CD4-positive, alpha-beta memory T cell (primary cell): ENCODE measurements around the gene GPRC5B. TPM values are rescaled to one million over a fixed set of nuclear protein-coding genes. Genes with fewer than 3 reads are reported as not detected.

Experiments used
- CTCF ChIA-PET: fragments of 350-600 bp; sonication (Branson Sonifier 250); formaldehyde crosslinking; loops from one replicate; lab custom pipeline; 2021; ENCODE audit warnings: inconsistent platforms; ENCODE audit not compliant: partially characterized antibody; lab: Charles Lee
- POLR2A ChIA-PET: fragments of 350-600 bp; sonication (Branson Sonifier 250); formaldehyde crosslinking; loops from one replicate; lab custom pipeline; 2021; ENCODE audit not compliant: partially characterized antibody; lab: Charles Lee
- DNase-seq, 5 donors: peaks; one replicate each; pipeline versions ENCODE4 v3.0.0 to v3.0.0-alpha.2; 2020 to 2022; ENCODE audit warnings: mixed read lengths in 1 of 5
- H3K27ac ChIP-seq: one replicate; pipeline ENCODE4 v1.7.0; 2013; ENCODE audit warnings: low read depth, low read length
- H3K27me3 ChIP-seq: 2 replicates; pipeline ENCODE4 v1.7.0; 2013; ENCODE audit warnings: mild to moderate bottlenecking, low read length, moderate library complexity; ENCODE audit not compliant: insufficient read depth
- H3K36me3 ChIP-seq: 2 replicates; pipeline ENCODE4 v1.7.0; 2013; ENCODE audit warnings: mild to moderate bottlenecking, low read length, moderate library complexity; ENCODE audit not compliant: insufficient read depth
- H3K4me1 ChIP-seq: 2 replicates; pipeline ENCODE4 v1.7.0; 2013; ENCODE audit warnings: mild to moderate bottlenecking, low read length, moderate library complexity; ENCODE audit not compliant: insufficient read depth
- H3K4me3 ChIP-seq, 2 donors: one replicate each; pipeline ENCODE4 v1.7.0; 2013; ENCODE audit warnings: low read length in 2 of 2, mild to moderate bottlenecking in 1 of 2
- H3K9me3 ChIP-seq, 2 donors: one replicate each; pipeline ENCODE4 v1.7.0; 2013; ENCODE audit warnings: low read length in 2 of 2, control low read depth in 1 of 2; ENCODE audit not compliant: control insufficient read depth in 1 of 2
- H3K27ac Mint-ChIP-seq, 7 donors: one replicate each; pipeline ENCODE4 v1.8.0; 2020 to 2021; ENCODE audit warnings: mixed read lengths in 7 of 7, mild to moderate bottlenecking in 6 of 7, inconsistent platforms in 3 of 7, moderate library complexity in 3 of 7
- H3K27me3 Mint-ChIP-seq, 2 donors: one replicate each; pipeline ENCODE4 v1.8.0; 2020 to 2021; ENCODE audit warnings: mixed read lengths in 2 of 2
- H3K36me3 Mint-ChIP-seq, 2 donors: one replicate each; pipeline ENCODE4 v1.8.0; 2020 to 2021; ENCODE audit warnings: mixed read lengths in 2 of 2, inconsistent platforms in 1 of 2, mild to moderate bottlenecking in 1 of 2
- H3K4me1 Mint-ChIP-seq, 4 donors: one replicate each; pipeline ENCODE4 v1.8.0; 2020 to 2021; ENCODE audit warnings: mixed read lengths in 4 of 4, mild to moderate bottlenecking in 1 of 4
- H3K4me3 Mint-ChIP-seq, 8 donors: one replicate each; pipeline ENCODE4 v1.8.0; 2020 to 2021; ENCODE audit warnings: mixed read lengths in 8 of 8, mild to moderate bottlenecking in 7 of 8, moderate library complexity in 6 of 8, inconsistent platforms in 3 of 8
- H3K9me3 Mint-ChIP-seq, 8 donors: one replicate each; pipeline ENCODE4 v1.8.0; 2020 to 2021; ENCODE audit warnings: mixed read lengths in 8 of 8, mild to moderate bottlenecking in 5 of 8, inconsistent platforms in 3 of 8, moderate library complexity in 1 of 8
- intact Hi-C: fragments of 100-400 bp; cut with micrococcal nuclease; formaldehyde crosslinking; loops from one replicate; pipeline ENCODE4 v1.15.1; 2023
- polyA plus RNA-seq, 2 donors: library from polyadenylated mRNA; unstranded; fragments of 300-500 nt; fragmentation: Illumina TruSeq; gene quantifications; one replicate each; pipeline ENCODE4 v1.2.3, GENCODE V29; 2021
- total RNA-seq, 2 experiments: library from RNA; stranded (reverse); gene quantifications; one replicate each; pipeline ENCODE4 v1.2.3, GENCODE V29; 2021

The GPRC5B gene
- total and polyA plus RNA-seq, 4 experiments from 2014 or later = 1.7 to 2.4 TPM; not detected in 2

DNA sequence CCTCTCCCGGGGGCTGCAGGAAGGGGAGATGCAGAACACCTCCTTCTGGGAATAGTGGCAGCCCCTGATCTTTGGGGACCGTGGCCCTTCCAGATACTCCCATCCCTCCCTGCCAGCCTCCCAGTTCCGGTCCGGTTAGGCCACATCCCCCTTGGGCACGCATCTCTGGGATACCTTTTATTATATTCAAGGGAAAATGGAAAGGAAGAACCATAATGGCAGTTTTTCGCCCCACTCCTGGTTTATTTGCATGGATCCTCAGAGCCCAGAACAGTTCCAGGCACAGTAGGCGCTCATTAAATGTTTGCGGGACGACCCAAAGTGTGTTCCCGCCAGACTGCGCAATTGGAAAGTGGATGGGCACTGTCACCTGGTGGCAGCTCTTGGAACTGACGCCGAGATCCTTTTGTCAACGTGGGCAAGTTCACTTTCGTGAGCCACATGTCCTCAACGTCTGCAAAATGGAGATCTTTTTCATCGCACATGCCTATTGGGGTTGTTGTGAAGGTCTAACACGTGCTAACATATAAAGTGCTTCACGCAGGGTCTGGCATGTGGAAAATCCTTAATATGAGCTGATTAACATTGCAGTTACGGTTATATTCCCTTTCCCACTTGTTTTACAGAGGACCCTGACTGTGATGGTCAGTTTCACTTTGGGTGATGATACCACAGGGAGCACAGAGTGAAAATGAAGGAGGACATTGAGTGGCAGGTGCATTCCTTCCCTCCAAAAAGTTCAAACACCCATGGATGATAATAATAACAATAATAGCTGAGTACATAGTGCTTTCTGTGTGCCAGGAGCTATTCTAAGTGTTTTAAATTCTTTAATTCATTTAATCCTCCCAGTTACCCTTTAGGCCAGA, 1.7 kb upstream of the GPRC5B start:
- no peaks in the 10 kb centered on the region for H3K9me3 ChIP-seq
- intact Hi-C loops = loop anchor here (1.0 to 5.0 kb wide), 5 partner anchors 168 to 799 kb away; partner anchors contain the start of genes IQCK and KNOP1
- peaks cover 24% of the 10 kb centered on the region for H3K4me1 ChIP-seq
- DNase-seq = peak; percentile 76 to 79 (median 76)
- H3K4me3 ChIP-seq = peak overlapping the region in 1 of 2 donors; percentile 9
- Mint-ChIP-seq H3K27me3 (peaks cover 7 to 27% of the 10 kb centered on the region in 2 donors), H3K9me3 (peaks cover 0 to 3% (median 0%) of the 10 kb centered on the region in 8 donors), H3K4me1 (peaks cover 15 to 30% (median 23%) of the 10 kb centered on the region in 4 donors), H3K27ac (peak overlapping the region in 3 of 7 donors; percentile 60 to 89 (median 67)), H3K36me3 (peaks cover 0 to 2% of the 10 kb centered on the region in 2 donors), H3K4me3 (peak overlapping the region; percentile 79 to 91 (median 86))
- H3K27ac ChIP-seq = no peak overlapping the region
- peaks cover 12% of the 10 kb centered on the region for H3K27me3 ChIP-seq
- CTCF ChIA-PET = interaction anchor here (0.6 to 9.6 kb wide), 22 partner anchors 10 to 334 kb away, joined by 3 to 188 read pairs (median 4); partner anchors contain the start of gene VPS35L
- POLR2A ChIA-PET = interaction anchor here (1.1 to 1.4 kb wide), 2 partner anchors 21 to 330 kb away, joined by 3 to 4 read pairs; partner anchors contain the start of gene VPS35L
- no peaks in the 10 kb centered on the region for H3K36me3 ChIP-seq

DNA sequence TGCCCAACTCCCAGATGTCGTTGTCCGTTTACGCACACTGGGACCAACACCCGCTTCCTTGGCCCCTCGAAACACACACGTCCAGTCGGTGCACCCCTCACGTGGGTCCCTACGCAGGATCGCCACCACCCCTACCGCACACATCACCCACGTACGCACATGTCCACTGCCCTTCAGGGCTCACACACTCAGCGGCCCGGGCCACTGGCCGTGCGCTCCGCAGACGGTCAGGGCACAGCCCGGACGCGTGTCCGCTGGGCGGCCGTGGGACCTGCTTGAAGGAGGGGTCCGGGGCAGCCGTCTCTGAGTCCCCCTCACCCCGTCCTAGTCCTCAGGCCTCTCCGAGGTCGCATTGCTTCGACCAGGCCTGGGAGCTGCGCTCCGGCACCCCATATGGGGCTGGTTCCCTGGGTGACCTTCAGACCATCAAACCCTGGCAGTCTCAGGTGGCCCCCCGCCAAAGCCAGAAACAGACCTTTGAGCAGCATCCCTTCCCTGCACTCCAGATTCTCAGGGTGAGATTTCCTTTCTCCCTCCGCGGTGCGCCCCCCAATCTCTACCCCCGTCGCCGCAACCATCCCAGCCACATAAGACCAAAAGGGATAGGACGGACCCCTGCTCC, 914 bp upstream of the GPRC5B start:
- peak overlapping the region; percentile 79 to 94 (median 88) for H3K4me3 Mint-ChIP-seq
- Histone ChIP-seq H3K9me3 (no peaks in the 10 kb centered on the region), H3K27ac (no peak overlapping the region), H3K36me3 (no peaks in the 10 kb centered on the region), H3K4me3 (peak overlapping the region in 1 of 2 donors; percentile 76), H3K27me3 (peaks cover 12% of the 10 kb centered on the region), H3K4me1 (peaks cover 24% of the 10 kb centered on the region)
- no peaks in the 10 kb centered on the region for H3K9me3 Mint-ChIP-seq
- peak overlapping the region in 6 of 7 donors; percentile 25 to 89 (median 67) for H3K27ac Mint-ChIP-seq
- ChIA-PET POLR2A (interaction anchor here (1.4 kb wide), 1 partner anchor 22 kb away, joined by 3 read pairs; no protein-coding TSS in a partner anchor), CTCF (interaction anchor here (1.2 to 9.6 kb wide), 8 partner anchors 11 to 333 kb away, joined by 3 to 188 read pairs (median 6); partner anchors contain the start of gene VPS35L)
- H3K27me3 Mint-ChIP-seq = peaks cover 7 to 32% of the 10 kb centered on the region in 2 donors
- H3K4me1 Mint-ChIP-seq = peaks cover 15 to 30% (median 23%) of the 10 kb centered on the region in 4 donors
- peaks cover 0 to 2% of the 10 kb centered on the region in 2 donors for H3K36me3 Mint-ChIP-seq
- intact Hi-C loops = loop anchor here (1.0 to 5.0 kb wide), 5 partner anchors 167 to 798 kb away; partner anchors contain the start of genes IQCK and KNOP1
- peak in 2 of 5 donors; percentile 6 to 13 for DNase-seq

DNA sequence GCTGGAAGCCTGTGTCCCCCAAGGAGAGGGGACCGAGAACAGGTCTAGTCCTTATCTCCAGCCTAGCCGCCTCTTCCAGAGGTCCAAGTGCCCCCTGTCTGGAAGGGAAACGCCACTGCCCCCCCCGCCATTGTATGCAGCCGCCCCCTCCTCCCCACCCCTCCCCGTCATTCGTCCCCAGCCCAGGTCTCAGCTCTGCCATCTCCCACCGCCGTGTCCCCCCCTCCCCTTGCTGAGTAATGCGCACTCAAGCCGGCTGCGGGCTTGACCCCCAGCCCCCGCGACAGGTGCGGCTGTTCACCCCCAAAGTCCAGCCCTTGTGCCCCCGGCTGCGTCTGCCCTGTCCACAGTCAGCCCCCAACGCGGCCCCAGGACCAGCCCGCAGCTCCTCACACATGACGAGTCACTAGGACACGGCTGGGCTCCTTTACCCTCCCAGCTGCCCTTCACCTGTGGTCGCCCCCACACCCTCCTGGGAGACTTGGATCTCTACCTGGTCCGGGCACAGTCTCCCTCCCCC, 622 bp downstream of the GPRC5B start:
- Mint-ChIP-seq H3K27me3 (peaks cover 9 to 32% of the 10 kb centered on the region in 2 donors), H3K9me3 (no peaks in the 10 kb centered on the region), H3K27ac (no peak overlapping the region), H3K4me1 (peaks cover 15 to 30% (median 23%) of the 10 kb centered on the region in 4 donors), H3K36me3 (peaks cover 0 to 2% of the 10 kb centered on the region in 2 donors), H3K4me3 (peak overlapping the region; percentile 51 to 84 (median 79))
- H3K4me3 ChIP-seq = peak overlapping the region in 1 of 2 donors; percentile 52
- ChIA-PET POLR2A (interaction anchor here (0.9 to 1.5 kb wide), 4 partner anchors 166 to 328 kb away, joined by 3 to 14 read pairs (median 4); partner anchors contain the start of genes IQCK, KNOP1 and VPS35L), CTCF (interaction anchor here (1.2 to 9.6 kb wide), 4 partner anchors 187 to 327 kb away, joined by 7 to 188 read pairs (median 61); partner anchors contain the start of gene VPS35L)
- H3K27ac ChIP-seq = no peak overlapping the region
- H3K4me1 ChIP-seq = peaks cover 24% of the 10 kb centered on the region
- peaks cover 12% of the 10 kb centered on the region for H3K27me3 ChIP-seq
- DNase-seq = peak in 1 of 5 donors; percentile 43
- H3K9me3 ChIP-seq = no peaks in the 10 kb centered on the region
- H3K36me3 ChIP-seq = no peaks in the 10 kb centered on the region
- intact Hi-C loops = no loop called here

DNA sequence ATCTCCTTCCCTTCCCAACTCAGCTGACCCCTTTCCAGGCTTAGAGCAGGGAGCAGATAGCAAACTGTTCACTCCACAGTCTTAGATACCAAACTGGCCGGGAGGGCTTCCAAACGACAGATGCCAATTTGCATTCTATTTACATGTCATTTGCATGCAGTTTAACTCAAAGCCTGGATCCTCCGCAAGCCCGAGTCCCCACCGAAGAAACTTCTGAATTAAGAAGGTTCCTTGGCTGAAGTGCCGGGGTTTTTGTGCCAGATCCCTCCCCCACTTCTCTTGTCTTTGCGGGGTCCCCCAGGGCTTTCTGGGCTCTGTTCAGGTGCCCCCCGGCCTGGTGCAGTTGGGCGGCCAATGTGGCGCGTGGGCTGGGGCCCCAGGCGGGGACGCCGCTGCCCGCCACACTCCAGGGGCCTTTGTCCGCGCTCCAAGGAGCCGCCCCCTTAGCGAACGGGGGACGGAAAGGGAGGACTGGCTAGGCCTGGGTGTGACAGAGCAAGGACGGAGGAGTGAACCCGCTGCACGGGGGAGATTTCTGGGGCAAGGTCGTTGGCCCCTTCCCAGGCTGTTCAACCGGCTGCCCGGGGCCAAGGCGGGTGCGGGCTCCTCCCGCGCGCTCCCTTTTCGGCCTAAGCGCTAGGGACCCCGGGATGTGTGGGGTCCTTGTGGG, 1.2 kb downstream of the GPRC5B start:
- no peak overlapping the region for H3K27ac Mint-ChIP-seq
- H3K4me3 Mint-ChIP-seq = peak overlapping the region; percentile 17 to 84 (median 74)
- no peak overlapping the region for H3K4me3 ChIP-seq

DNA sequence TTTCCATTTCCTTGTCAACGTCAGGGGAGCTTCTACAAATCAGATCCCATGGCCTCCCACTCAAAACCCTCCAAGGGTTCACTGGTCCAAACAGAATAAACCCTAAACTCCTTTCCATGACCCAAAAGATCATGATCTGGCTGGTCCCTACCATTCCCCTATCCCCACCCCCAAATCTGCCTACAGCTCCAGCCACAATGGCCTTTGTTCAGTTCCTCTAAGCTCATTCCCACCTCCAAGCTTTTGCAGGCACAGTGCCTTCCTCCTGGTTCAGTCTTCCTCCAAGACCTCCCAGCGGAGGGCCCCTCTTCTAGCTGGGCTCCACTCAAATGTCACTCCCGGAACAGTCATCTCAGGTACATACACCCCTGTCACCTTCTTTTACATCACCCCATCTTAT, 2.0 kb downstream of the GPRC5B start:
- ChIA-PET POLR2A (no interaction called here), CTCF (interaction anchor here (0.7 to 1.7 kb wide), 4 partner anchors 282 to 327 kb away, joined by 3 to 10 read pairs (median 6); partner anchors contain the start of gene VPS35L)
- intact Hi-C loops = no loop called here
- Mint-ChIP-seq H3K27ac (no peak overlapping the region), H3K36me3 (peaks cover 0 to 2% of the 10 kb centered on the region in 2 donors), H3K27me3 (peaks cover 9 to 32% of the 10 kb centered on the region in 2 donors), H3K4me3 (peak overlapping the region in 7 of 8 donors; percentile 15 to 78 (median 41)), H3K9me3 (no peaks in the 10 kb centered on the region), H3K4me1 (peaks cover 15 to 30% (median 23%) of the 10 kb centered on the region in 4 donors)
- no peak overlapping the region for H3K4me3 ChIP-seq
- H3K27ac ChIP-seq = no peak overlapping the region
- H3K4me1 ChIP-seq = peaks cover 24% of the 10 kb centered on the region
- no peaks in the 10 kb centered on the region for H3K36me3 ChIP-seq
- DNase-seq = no peak
- peaks cover 12% of the 10 kb centered on the region for H3K27me3 ChIP-seq
- H3K9me3 ChIP-seq = no peaks in the 10 kb centered on the region

More for the DNA sequence above, 1.2 kb downstream of the GPRC5B start:
- Histone ChIP-seq H3K36me3 (no peaks in the 10 kb centered on the region), H3K9me3 (no peaks in the 10 kb centered on the region), H3K27ac (no peak overlapping the region), H3K4me1 (peaks cover 24% of the 10 kb centered on the region), H3K27me3 (peaks cover 12% of the 10 kb centered on the region)
- intact Hi-C loops = no loop called here
- ChIA-PET POLR2A (interaction anchor here (1.0 to 1.5 kb wide), 3 partner anchors 165 to 328 kb away, joined by 3 to 14 read pairs (median 5); partner anchors contain the start of genes IQCK, KNOP1 and VPS35L), CTCF (interaction anchor here (1.2 to 9.6 kb wide), 6 partner anchors 187 to 327 kb away, joined by 6 to 188 read pairs (median 34); partner anchors contain the start of gene VPS35L)
- H3K9me3 Mint-ChIP-seq = no peaks in the 10 kb centered on the region
- peaks cover 9 to 32% of the 10 kb centered on the region in 2 donors for H3K27me3 Mint-ChIP-seq
- H3K36me3 Mint-ChIP-seq = peaks cover 0 to 2% of the 10 kb centered on the region in 2 donors
- DNase-seq = peak in 2 of 5 donors; percentile 4 to 10
- peaks cover 15 to 30% (median 23%) of the 10 kb centered on the region in 4 donors for H3K4me1 Mint-ChIP-seq

DNA sequence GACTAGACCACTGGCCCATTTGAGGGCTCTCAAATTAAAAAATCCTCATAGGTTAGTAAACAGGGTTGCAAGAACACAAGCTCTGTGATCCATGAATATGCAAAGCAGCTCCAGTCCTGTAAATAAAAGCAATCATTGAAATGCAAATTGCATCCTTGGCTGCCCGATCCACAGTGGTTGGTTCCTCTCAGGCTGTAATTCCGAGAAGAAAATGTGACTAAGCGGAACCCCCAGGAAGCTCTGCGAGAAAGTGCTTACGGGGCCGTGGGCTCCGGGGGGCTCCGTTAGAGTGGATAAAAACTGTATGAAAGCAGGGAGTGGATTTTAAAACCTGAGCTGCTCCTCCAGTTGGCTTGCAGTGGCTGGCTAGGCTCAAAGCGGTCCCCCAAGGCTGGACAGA, 2.5 kb downstream of the GPRC5B start:
- Mint-ChIP-seq H3K4me3 (no peak overlapping the region), H3K4me1 (peaks cover 15 to 30% (median 23%) of the 10 kb centered on the region in 4 donors), H3K27ac (no peak overlapping the region), H3K36me3 (peaks cover 0 to 2% of the 10 kb centered on the region in 2 donors), H3K27me3 (peaks cover 9 to 32% of the 10 kb centered on the region in 2 donors), H3K9me3 (no peaks in the 10 kb centered on the region)
- no peak for DNase-seq
- no peak overlapping the region for H3K4me3 ChIP-seq
- peaks cover 12% of the 10 kb centered on the region for H3K27me3 ChIP-seq
- CTCF ChIA-PET = interaction anchor here (0.7 to 1.7 kb wide), 4 partner anchors 281 to 326 kb away, joined by 3 to 10 read pairs (median 6); partner anchors contain the start of gene VPS35L
- intact Hi-C loops = no loop called here
- H3K4me1 ChIP-seq = peaks cover 24% of the 10 kb centered on the region
- H3K27ac ChIP-seq = no peak overlapping the region
- H3K9me3 ChIP-seq = no peaks in the 10 kb centered on the region
- POLR2A ChIA-PET = no interaction called here
- no peaks in the 10 kb centered on the region for H3K36me3 ChIP-seq
